HT-29 (cell line): ENCODE data around the gene FOXN3. TPM values are rescaled to one million over a fixed set of nuclear protein-coding genes. Genes with fewer than 3 reads are reported as not detected.
"Not testable (repeated sequence)": the region's sequence is repeated elsewhere in the genome, so short reads cannot be mapped to it uniquely, and the experiment has no call there.

Source experiments
- DNase-seq: peaks from one replicate; pipeline ENCODE4 v3.0.0-alpha.2; 2015; ENCODE audit warnings: low spot score
- total RNA-seq: library from RNA; depleted of rRNA; stranded (reverse); fragments of >200 nt; shearing (Covaris generic); gene quantifications from 2 replicates; pipeline ENCODE4 v1.2.3, GENCODE V29; 2014

FOXN3 gene
- total RNA-seq, 1 experiment from 2014 or later: 9.4 TPM

DNA sequence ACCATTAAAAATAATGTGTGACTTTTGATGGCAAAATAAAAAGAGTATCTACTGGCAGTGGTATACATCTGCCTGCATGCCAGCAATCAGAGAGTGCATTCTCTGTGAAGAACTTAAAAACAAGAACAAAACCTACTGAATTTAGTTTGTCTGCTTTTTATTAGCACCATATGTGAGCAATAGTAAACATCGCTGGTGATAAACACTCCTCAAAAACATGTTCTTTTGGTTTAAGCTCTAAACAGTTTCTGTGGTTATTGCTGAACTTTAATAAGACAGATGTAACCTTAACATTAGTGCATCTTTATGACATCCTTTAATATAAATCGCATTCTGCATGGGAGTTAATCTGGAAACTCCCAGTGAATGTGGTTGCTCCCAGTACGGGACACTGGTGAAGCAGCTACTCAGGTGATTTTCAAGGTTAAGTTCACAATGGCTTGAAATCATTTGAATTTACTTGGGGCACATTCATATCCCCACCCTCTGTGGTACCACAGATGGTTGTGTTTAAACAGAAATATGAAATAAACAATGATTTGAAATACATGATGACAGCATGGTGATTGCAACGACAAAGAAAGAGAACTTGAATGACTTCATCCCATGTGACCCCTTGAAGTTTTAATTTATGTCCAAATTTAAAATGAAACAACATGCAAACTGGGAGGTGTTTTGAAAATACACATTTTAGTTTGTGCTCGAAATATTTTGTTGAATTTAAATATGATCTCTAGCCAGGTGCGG, 285.9 kb downstream of the FOXN3 start:
- DNase-seq: no peak

DNA sequence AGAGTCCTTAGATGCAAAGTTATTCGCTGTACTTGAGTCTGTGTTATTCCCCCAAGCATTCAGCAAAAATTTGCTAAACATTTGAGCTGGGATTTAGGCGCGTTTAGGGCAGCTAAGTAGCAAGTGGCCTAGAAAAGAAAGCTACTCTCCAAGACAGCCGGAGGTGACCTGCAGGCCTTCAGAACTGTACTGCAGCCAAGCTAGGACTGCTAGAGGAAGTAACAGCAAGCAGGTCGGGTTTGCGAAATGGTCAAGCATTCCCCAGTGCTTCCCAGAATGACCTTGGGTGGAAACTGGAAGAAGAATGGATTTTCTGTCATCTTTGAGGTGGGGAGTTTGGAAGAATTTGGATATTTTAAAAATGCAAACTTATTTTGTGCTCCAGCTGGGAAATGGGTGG, 287.5 kb downstream of the FOXN3 start:
- no peak for DNase-seq

DNA sequence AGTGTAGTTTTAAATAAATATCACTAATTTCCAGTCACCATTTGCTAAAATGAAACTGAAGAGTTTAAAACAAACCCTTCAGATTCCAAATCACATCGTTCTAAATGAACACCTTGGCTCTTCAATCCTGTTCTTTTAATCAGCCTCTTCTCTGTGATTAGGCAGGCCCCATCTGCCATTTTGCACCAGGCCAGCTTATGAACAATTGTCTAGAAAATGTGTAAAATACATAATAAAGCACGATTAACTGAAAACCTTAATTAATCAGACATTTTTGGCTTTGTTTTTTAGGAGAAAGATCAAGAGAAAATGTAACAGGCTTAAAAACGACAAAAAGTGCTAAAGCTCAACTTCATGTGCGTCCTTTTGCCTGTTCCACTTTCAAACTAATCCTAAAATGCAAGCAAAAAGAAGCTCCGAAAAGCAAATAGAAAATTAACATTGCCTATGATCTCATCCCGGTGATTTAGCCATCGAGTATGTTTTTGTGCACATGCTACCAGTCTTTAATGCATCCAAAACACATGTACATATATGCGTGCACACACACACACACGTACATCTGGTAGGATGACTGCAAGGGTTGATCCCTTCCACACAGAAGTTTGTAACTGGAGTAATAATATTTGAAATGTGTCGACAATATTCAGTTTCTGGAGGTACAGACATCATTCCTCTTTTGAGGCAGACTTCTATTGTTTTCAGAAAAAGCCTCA, 288.6 kb downstream of the FOXN3 start:
- no peak for DNase-seq

DNA sequence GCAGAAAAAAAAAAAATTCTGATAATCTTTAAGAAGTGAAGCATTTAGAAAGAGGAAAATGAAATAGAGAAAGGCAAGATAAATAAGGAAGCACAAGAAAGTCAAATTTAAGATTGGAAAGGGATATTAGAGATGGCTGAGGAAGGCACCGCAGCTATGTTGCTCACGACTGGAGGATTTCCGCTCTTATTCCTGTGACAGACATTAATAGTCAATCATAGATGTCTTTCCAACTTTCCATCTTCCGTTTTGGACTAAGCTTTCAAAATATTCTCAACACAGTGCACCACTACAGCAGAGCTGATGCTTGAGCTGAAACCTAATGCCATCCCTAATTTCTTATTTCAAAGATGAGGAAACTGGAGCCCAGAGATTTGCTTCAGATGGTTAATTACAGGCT, 290.6 kb downstream of the FOXN3 start:
- DNase-seq: no peak

DNA sequence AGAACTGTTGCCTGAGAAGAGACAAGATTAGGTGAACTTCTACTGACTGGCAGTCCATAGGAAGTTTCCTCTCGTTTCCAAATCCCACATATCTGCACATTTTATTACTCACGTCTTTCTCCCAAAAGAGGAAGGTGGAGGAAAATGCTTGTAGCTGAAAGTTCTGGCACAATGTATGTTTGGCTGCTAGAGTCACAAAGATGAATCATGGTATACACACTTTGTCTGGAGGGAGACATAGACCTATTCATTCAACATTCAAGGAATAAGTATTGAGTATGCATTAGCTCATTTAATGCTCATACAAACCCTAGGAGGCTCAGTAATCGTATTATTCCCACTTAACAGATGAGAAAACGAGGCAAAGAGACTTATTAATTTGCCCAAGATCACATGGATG, 291.8 kb downstream of the FOXN3 start:
- DNase-seq: no peak

DNA sequence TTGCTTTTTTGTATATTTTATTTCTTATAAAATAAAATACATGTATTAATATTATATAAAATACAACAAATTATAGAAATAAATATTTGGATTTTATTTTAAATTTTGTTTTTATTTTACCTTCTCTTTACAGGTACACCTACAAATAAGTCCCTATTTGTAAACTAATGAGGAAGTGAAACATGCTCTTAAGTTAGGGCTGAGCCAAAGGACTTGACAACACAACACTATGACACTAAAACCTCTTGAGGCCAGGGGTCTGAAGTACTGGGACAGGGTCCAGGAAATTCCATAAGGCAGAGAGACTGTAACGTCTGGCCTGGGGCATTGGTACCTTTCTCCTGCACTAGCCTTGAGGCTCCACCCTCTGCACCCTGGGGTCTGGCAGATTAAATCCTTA, 293.2 kb downstream of the FOXN3 start:
- DNase-seq: no peak

DNA sequence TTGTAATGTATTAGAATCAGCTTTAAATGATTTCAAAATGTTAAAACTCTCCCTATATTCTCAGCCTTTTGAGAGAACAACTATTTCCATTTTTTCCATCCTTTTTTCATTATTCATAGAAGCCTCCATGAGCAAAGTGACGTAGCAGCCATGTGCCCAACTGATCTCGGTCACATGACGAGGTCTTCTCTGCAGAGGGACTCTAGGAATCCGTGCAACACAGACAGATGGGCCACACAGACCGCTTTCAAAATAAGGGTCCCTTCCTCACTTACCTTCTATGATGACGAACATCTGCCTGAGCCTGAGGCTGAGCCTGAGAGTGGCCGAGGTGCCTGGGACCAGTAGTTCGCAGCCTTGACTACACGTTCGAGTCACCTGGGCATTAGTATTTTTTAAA, 293.8 kb downstream of the FOXN3 start:
- DNase-seq: no peak

DNA sequence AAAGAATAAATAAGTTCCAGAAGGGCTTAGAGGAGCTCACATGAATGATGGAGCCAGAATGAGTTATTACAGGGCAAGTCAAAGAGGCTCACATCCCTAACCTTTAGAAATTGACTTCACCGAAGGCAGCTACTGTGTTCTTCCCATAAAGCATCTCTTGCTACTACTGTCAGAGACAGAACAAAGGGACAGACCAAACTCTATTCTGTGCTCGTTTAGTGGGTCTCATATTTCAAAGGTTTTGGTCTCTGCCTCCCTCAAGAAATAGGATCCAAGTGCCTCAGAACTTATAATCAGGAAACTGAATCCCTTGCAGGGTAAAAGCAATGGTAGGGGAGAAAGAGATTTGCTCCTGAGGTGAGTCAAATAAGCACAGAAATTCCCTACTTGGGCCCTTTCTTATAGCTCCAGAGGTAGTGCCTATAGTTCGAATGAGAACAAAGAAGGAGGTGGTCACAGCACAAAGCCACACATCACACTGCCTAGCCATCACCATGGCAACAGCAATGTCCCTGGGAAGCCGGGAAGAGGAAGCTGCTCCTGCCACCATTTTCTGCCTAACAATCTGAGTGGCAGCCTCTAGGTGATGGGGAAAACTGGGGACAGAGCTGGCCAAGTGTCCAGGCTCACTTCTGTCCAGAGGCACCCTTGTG, 294.9 kb downstream of the FOXN3 start:
- no peak for DNase-seq

DNA sequence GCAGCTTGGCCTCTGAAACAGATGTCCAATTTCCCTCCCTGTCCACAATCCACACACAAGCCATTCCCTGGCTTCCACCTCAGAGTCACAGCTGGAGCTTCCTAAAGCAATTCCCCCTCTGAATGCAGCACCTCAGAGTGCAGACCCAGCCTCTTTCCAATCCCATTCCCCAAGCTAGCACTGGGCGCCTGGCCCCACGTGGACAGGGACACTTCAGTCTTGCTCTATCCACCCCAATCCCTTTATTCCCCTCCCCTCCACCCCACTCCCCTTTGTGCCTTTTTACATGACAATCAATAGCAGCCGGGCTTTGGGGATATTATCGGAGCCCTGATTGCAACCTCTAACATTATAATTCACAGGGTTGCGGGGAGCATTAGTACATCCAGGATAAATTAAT, 300.0 kb downstream of the FOXN3 start:
- DNase-seq: no peak

DNA sequence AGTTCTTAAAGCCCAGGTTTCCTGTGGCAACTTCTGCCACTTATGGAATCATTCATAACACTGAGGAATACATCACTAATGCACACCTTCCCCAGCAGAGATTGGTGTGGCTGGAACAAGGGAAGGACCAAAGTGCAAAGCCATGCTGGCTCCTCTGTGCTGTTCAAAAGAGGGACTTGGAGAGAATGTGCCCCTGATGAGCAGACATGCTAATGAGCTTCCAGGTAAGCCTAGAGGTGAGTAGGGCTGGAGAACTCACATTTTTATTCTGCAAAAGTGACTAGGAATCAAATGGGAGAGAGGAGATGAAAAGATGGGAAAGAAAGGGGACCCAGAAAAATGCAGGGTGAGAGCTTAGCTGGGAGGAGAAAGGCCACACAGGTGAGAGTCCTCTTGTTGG, 302.9 kb downstream of the FOXN3 start:
- no peak for DNase-seq

DNA sequence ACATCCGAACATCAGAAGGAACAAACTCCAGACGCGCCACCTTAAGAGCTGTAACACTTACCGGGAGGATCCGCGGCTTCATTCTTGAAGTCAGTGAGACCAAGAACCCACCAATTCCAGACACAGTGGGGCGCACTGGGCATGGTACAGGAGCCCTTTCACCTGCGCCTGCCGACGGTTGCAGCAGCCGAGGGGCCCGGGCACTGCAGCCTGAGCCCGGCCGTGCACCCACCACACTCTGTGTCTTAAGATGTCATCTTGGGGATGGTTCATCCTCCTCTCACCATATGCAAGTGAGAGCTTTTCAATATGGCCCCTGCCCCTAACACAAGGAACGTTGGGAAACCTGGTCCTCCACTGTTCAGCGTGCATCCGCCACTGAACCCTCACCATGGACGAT, 304.3 kb downstream of the FOXN3 start:
- DNase-seq: no peak

DNA sequence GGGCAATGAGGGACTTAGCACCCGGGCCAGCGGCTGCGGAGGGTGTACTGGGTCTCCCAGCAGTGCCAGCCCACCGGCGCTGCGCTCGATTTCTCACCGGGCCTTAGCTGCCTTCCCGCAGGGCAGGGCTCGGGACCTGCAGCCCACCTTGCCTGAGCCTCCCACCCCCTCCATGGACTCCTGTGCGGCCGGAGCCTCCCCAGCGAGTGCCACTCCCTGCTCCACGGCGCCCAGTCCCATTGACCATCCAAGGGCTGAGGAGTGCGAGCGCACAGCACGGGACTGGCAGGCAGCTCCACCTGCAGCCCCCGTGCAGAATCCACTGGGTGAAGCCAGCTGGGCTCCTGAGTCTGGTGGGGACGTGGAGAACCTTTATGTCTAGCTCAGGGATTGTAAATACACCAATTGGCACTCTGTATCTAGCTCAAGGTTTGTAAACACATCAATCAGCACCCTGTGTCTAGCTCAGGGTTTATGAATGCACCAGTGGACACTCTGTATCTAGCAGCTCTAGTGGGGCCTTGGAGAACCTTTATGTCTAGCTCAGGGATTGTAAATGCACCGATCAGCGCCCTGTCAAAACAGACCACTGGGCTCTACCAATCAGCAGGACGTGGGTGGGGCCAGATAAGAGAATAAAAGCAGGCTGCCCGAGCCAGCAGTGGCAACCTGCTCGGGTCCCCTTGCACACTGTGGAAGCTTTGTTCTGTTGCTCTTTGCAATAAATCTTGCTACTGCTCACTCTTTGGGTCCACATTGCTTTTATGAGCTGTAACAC, 305.1 kb downstream of the FOXN3 start:
- DNase-seq: not testable (repeated sequence)

DNA sequence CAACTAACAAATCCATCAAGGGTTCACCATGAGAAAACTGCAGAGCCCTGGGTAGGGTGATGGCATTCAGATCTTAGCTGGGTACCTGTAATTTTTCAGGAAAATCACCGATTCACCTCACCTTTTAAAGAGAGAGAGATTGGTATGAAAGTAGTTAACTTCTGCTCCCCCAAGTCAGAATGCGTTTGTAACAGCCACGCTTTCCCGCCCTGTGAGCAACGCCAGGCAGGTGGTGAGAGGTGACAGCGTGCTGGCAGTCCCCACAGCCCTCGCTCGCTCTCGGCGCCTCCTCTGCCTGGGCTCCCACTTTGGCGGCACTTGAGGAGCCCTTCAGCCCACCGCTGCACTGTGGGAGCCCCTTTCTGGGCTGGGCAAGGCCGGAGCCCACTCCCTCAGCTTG, 305.8 kb downstream of the FOXN3 start:
- not testable (repeated sequence) for DNase-seq

DNA sequence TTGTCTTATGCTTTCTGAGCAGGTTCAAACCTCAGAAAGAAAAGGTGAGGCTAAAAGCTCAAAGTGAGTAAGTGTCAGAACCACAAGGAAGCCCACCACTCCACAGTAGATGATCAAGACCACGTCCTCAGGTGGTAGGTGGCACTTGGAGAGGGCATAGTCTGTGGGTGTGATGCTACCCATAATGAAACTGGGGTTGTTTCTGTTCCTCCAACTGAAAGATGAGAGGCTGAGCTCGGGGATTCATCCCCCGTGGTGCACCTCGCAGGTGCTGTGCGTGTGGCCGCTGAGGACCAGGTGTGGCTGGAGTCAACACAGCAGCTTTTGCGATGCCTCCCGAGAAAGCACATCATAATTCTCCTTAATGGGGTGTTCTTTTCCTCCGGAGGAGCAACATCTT, 306.9 kb downstream of the FOXN3 start:
- no peak for DNase-seq

DNA sequence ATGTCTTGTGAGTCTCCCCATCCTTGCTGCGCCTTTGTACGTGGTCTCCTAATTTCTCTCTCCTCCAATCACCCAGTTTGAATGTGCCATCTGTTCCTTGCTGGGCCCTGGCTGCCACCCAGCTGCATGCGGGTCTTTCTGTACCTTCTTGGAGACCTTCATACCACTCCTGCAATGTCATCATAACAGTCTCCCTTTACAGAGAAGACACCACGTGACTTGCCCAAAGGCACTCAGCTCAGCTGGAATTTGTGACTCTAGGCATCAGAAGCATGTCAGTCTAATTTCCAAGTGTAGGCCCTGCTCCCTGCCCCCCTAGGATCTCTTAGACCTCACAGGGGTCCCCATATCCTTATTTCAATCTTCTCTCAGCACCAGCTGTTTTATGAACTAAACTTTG, 308.4 kb downstream of the FOXN3 start:
- no peak for DNase-seq

DNA sequence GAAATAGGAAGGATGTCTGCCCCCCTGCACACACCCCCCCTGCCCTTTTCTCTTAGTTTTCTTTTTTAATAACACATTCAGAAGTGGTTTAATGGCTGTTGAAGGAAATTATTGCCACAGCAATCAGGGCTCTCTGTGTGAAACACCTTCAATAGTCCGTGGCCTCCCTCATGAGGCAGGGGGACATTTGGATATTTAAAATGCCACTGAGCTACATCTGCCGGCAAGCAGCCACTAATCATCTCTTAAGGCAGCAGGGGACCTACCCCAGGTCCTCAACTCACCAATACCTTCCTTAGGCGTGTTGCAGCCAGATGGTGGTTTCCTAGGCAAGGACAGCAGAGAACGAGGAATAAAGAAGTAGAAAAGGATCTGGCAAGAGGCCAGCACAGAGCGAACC, 309.4 kb downstream of the FOXN3 start:
- DNase-seq: no peak
